ENCODE measurements around the gene HRNR.

Gene HRNR

GRCh38 chr1:152188673-152189591 is 35.1 kb downstream of the HRNR start:
- no peak for DNase-seq

GRCh38 chr1:152186556-152187285 is 37.3 kb downstream of the HRNR start:
- no peak for DNase-seq

- DNase-seq = no peak
These were observed 38.2 kb downstream of the HRNR start for GRCh38 chr1:152185544-152186391.

- DNase-seq = no peak
These were observed 41.0 kb downstream of the HRNR start for GRCh38 chr1:152182944-152183361.

GRCh38 chr1:152182431-152182830 is 41.6 kb downstream of the HRNR start:
- no peak for DNase-seq

- DNase-seq = no peak
These were observed 44.4 kb downstream of the HRNR start for GRCh38 chr1:152179566-152179965.

GRCh38 chr1:152170287-152170905 is 53.6 kb downstream of the HRNR start:
- no peak for DNase-seq

GRCh38 chr1:152169366-152170025 is 54.5 kb downstream of the HRNR start:
- no peak for DNase-seq

GRCh38 chr1:152168535-152168868 is 55.5 kb downstream of the HRNR start:
- DNase-seq = no peak

- no peak for DNase-seq
These were observed 56.0 kb downstream of the HRNR start for GRCh38 chr1:152167835-152168534.

GRCh38 chr1:152166966-152167365 is 57.0 kb downstream of the HRNR start:
- DNase-seq = no peak

GRCh38 chr1:152165286-152166077 is 58.5 kb downstream of the HRNR start:
- DNase-seq = no peak

GRCh38 chr1:152164517-152165136 is 59.4 kb downstream of the HRNR start:
- no peak for DNase-seq

GRCh38 chr1:152162792-152163463 is 61.1 kb downstream of the HRNR start:
- no peak for DNase-seq
